GM21825 (cell line): ENCODE results near the gene MYBPC2.

Source experiments
- ATAC-seq: cut with Tn5 transposase; IDR thresholded peaks from one replicate; pipeline ENCODE4 v1.9.1; 2021; ENCODE audit warnings: mild to moderate bottlenecking, moderate library complexity; ENCODE audit not compliant: unreplicated experiment

The MYBPC2 gene

DNA sequence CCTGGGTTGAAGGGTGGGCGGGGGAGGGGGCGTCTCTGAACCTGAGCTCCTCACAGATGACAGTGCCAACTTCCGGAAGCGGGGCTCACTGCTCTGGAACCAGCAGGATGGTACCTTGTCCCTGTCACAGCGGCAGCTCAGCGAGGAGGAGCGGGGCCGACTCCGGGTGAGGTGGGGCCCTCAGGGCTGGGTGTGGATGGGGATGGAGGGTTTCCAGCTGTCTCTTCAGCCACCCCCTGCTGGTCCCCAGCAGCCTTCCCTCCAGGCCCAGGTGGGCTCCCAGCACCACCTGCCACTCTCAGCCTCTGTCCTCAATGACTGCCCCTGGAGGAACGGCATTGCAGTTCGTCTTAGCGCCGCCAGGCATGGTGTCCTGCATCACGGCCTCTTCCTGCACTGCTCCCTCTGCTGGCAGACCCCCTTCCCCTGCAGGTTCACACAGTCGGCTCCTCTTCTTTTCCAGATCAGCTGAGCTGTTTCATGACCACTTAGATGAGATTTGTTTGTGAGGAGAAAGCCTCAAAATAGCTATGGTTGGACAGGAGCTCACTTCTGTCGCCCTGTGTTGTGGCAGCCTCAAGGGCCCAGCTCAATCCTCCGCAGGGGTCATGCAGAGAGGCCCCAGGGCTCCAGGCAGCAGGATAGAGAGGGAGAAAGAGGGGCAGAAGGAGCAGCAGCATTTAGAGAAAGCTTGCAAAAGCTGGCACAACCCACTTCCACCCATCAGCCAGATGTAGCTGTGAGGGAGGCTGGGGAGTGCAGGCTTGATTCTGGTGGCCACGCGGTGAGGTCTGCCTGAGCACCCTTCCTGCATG lies 46.4 kb downstream of the MYBPC2 start:
- ATAC-seq: no peak

DNA sequence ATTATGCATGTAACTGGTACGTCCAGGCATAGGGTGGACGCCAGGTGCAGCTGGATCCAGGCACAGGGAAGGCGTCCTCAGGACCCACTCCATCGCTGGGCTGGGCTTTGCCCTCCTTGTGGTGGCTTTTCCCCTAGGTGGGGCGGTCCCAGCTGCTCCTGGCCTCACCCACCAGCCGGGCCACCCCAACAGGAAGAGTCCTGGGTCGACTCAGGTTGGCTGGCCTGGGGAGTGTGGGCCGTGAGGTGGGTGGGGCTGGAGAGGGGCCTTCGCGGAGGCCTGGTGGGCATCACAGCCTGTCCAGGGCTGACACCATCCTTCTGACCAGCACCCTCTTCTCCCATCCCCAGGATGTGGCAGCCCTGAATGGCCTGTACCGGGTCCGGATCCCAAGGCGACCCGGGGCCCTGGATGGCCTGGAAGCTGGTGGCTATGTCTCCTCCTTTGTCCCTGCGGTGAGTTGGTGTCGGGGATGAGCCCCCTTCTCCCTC lies 47.1 kb downstream of the MYBPC2 start:
- no peak for ATAC-seq

- no peak for ATAC-seq
These were observed 47.8 kb downstream of the MYBPC2 start for GRCh38 chr19:50480281-50481111.

DNA sequence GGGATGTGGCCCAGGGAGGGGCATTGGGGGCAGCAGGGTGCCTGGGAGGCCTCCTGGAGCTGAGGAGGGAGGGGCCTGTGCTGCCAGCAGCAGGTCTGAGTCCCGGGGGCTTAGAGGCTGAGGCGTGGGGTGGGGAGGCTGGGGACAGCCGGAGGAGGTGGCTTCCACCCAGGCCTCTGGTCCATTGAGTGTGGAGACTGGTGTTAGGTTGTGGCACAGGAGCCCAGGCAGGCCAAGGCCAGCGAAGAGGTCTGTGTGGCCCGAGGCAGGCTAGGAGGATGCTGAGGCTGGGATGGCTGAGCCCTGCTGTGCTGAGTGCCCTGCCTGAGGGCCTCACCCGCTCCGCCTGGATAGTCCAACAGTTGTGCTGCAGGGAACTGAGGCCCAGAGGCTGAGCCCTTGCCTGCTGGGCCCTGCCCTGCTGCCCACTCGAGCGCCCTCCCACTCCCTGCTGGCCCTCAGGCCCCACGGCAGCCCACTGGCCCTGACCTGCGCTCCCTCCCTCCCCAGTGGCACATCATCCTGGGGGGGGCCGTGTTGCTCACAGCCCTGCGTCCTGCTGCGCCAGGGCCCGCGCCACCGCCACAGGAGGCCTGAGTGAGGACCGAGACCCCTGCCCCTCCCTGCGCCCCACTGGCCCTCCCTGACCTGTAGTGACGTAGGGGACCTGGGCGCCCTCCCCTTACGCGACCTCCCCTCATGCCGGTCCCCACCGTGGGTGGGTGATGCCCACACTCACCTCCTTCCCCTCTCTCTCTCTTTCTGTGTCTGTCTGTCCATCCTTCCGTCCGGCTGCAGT lies 48.9 kb downstream of the MYBPC2 start:
- no peak for ATAC-seq

GRCh38 chr19:50482271-50482855 lies 49.7 kb downstream of the MYBPC2 start:
- ATAC-seq: no peak

- ATAC-seq: no peak
These were observed 50.2 kb downstream of the MYBPC2 start for GRCh38 chr19:50482916-50483315.

GRCh38 chr19:50485284-50485955 lies 52.7 kb downstream of the MYBPC2 start:
- ATAC-seq: no peak

DNA sequence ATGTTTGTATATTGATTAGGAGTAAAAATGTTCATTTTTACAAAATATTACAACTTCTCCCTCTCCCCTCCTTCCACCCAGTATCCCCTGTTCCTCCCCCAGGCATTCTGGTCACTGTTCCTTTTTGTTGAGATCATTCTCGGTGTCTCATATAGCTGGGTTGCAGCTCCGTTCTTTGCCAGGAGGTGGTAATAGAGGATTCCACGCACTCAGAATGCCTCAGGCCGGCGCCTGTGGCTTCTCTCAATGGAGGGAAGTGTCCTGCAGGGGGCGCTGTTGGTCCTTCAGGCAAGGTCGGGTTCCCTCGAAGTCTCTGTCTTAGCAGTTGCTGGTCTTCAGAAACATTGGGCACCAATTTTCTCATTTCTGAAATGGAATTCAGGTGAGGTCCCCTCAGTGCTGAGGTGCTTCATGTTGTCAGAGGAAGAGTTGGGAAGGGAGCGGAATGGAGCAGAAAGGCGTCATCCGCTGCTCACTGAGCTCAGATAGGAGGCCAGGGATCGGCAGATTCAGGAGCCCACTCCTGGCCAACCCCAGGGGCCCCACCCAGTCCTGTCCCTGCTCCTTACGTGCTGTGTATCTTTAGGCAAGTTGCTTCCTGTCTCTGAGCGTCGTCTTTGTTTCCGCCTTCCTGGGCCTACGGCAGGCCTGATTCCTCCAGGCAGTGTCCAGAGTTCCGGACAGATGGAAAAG lies 54.3 kb downstream of the MYBPC2 start:
- no peak for ATAC-seq

DNA sequence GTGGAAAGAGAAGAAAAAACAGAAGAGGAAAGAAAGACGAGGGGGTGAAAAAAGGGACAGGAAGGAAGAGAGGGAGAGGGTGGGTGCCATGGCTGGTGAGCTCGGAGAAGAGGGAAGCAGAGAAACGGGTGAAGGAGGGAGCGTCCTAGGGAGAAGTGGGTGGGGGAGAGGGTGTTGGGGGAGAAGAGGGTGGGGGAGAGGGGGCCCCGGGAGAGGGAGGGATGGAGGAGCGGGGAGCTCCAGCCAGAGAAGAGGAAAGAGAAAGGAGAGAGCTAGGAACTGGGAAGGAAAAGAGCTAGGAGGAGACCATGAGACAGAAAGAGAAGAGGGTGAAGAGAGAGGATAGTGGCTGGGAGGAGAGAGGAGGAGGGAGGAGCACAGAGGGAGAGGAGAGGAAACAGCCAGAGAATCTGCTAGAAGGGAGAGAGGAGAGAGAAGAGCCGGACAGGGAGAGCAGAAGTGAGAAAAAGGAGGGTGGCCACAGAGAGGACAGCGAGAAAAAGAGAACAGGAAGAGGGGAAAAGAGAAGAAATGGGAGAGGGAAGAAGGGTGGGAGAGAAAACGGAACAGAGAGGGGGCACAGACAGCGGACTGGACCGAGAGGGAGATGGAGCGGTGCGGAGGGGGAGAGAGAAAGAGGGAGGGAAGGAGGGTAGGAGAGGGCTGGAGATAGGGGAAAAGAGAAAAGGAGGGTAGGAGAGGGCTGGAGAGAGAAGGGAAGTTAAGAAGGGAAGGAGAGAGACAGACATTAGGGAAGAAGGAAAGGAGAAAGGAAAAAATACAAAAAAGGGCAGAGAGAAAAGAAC lies 55.9 kb downstream of the MYBPC2 start:
- no peak for ATAC-seq

GRCh38 chr19:50489461-50490011 lies 56.8 kb downstream of the MYBPC2 start:
- no peak for ATAC-seq

DNA sequence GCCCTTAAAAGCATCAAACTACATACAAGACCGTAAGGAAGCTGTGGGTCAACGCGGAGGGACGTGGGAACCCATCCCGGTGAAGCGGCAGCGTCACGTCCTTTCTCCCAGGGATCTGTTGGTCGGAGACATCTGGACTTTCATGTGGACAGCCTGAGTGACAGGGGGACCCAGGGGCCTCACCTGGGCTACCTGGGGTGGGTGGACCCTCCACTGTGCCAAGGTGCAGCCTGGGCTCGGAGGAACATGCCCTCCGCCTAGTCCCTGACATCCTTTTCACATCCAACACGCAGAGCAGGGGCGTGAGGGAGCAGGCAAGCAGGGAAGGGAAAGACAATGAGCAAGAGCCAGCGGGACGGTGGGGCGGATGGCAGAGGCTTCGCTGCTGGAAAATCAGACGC lies 57.7 kb downstream of the MYBPC2 start:
- no peak for ATAC-seq

GRCh38 chr19:50490991-50491472 lies 58.3 kb downstream of the MYBPC2 start:
- no peak for ATAC-seq

GRCh38 chr19:50492303-50493052 lies 59.8 kb downstream of the MYBPC2 start:
- ATAC-seq: no peak

DNA sequence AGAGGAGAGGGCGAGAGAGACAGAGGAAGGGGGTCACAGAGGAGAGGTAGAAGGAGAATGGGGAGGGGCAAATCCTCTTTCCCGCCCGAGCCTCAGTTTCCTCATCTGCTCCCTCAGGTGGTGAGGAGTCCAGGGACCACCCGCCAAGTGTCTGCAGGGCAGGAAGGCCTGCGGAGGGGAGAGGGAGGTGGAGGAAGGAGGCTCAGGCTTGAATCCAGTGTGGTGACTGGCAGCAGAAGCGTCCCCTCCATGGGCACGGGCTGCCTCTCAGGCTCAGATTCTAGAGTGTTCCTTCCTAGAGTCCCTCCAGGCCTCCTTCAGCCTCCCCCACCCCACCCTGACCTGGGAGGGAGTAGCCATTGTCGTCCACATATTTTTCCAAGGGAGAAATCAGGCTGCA lies 60.5 kb downstream of the MYBPC2 start:
- no peak for ATAC-seq

DNA sequence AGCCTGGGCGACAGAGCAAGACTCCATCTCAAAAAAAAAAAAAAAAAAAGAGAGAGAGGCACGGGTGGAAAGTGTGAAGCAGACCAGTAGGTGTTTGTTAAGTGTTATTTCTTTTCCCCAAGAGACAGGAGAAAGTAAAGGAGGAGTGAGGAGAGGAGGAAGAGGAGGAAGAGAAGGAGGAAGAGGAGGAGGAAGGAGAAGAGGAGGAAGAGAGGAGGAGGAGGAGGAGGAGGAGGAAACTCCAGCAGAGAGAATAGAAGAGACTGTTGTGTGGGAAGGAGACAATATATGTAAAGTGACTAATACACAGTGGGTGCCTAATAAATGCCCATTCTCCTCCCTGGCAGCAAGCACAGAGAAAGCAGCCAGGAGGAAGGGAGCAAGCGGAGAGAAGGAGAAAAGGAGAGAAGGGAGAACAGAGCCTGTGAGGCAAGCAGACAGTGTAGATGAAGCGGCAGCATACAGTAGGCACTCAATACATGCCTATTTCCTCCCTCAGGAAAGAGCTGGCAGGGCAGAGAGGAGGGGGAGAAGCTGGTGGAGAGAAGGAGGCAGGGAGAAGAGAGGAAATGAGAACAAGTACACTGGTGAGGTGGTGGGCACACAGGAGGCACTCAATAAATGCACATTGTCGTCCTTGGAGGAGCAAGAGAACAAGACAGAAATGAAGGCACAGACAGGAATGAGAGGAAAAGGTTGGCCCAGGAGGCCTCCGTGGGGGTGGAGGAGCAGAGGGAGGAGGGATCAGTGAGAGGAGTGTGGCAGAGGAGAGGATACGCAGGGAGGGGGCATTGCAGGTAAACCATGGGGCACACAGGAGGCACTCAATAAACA lies 61.7 kb downstream of the MYBPC2 start:
- no peak for ATAC-seq

DNA sequence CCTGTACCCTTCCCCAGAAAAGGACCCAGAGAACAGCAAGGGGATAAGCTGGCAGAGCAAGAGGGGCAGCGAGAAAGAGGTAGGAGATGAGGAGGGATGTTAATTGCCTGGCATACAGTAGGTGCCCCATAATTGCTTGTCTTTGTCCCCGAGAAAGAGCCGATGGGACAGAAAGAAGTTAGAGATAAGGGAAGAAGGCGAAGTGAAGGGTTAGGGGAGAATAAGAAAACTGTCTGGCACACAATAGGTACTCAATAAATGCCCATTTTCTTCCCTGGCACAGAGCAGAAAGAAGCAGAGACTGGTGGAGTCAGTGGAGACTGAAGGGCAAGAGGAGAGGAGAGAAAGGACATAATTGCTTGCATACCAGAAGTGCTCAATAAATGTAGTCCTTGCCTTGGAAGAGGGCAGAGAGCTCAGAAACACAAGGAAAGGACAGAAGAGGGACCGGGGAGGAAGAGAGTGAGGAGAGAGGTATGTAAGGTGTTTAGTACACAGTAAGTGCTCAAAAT lies 62.4 kb downstream of the MYBPC2 start:
- no peak for ATAC-seq
